ENCODE measurements around the gene FAM120A. TPM values are rescaled to one million over a fixed set of nuclear protein-coding genes. Genes with fewer than 3 reads are reported as not detected.
"Not testable (repeated sequence)": the region's sequence is repeated elsewhere in the genome, so short reads cannot be mapped to it uniquely, and the experiment has no call there.

FAM120A gene
- total RNA-seq, 1 experiment from 2014 or later, result 73.3 TPM

GRCh38 chr9:93434056-93434455 is 17.4 kb upstream of the FAM120A start:
- Histone ChIP-seq H3K36me3 (no peaks in the 10 kb centered on the region), H3K9me3 (replicated peaks) (no peaks in the 10 kb centered on the region), H3K27ac (no peak overlapping the region), H3K27me3 (replicated peaks) (no peaks in the 10 kb centered on the region), H3K4me3 (no peak overlapping the region), H3K4me1 (replicated peaks) (no peaks in the 10 kb centered on the region)
- no peak for DNase-seq (ENCODE audit: low read depth in 1 of 2, low spot score in 2 of 2)

DNA sequence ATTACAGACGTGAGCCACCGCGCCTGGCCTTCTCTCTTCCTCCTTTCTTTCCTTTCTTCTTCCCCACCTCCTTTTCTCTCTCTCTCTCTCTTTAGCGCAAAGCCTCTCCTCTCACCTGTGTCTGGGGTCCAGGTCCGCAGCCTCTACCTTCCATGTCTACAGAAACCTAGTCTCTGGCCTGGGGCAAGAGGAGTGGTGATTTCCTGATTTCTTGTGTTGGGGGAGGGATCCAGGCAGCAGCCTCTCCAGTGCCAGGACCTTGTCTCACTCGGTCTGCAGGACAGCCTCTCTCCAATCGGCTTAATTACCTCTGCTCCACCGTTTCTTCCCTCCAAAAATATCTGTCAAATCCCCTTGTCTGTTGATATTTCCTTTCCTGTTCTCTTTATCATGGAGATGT is 16.1 kb upstream of the FAM120A start:
- Histone ChIP-seq H3K4me1 (replicated peaks) (no peaks in the 10 kb centered on the region), H3K27me3 (replicated peaks) (no peaks in the 10 kb centered on the region), H3K4me3 (no peak overlapping the region), H3K9me3 (replicated peaks) (no peaks in the 10 kb centered on the region), H3K27ac (no peak overlapping the region), H3K36me3 (no peaks in the 10 kb centered on the region)
- no peak for DNase-seq (ENCODE audit: low read depth in 1 of 2, low spot score in 2 of 2)

DNA sequence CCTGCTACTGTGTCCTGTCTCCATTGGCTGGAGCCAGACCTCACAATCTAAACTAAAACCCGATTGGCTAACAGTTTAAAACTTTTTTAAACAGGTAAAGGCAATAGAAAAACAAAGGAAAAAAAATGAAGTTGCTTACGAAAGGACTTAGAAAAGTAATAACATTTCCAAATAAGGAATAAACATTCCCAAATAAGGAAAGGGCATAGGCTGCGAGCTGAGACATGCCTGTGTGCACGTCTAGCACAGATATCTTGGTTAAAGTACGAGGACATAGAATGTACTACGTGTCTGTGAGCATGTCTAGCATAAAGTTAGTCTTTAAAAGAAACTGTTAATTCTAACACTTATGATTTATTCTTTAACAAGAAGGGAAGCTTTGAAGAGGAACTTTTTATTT is 15.3 kb upstream of the FAM120A start:
- no peaks in the 10 kb centered on the region for H3K4me1 ChIP-seq (replicated peaks)

GRCh38 chr9:93436655-93437407 is 14.7 kb upstream of the FAM120A start:
- no peaks in the 10 kb centered on the region for H3K36me3 ChIP-seq
- H3K4me1 ChIP-seq (replicated peaks), result no peaks in the 10 kb centered on the region
- no peaks in the 10 kb centered on the region for H3K9me3 ChIP-seq (replicated peaks)
- no peak overlapping the region for H3K27ac ChIP-seq
- no peak overlapping the region for H3K4me3 ChIP-seq
- no peak for DNase-seq (ENCODE audit: low read depth in 1 of 2, low spot score in 2 of 2)
- H3K27me3 ChIP-seq (replicated peaks), result no peaks in the 10 kb centered on the region

More for the DNA sequence above, 15.3 kb upstream of the FAM120A start:
- H3K27me3 ChIP-seq (replicated peaks), result no peaks in the 10 kb centered on the region
- DNase-seq (ENCODE audit: low read depth in 1 of 2, low spot score in 2 of 2), result no peak
- no peaks in the 10 kb centered on the region for H3K36me3 ChIP-seq
- no peak overlapping the region for H3K4me3 ChIP-seq
- no peaks in the 10 kb centered on the region for H3K9me3 ChIP-seq (replicated peaks)
- no peak overlapping the region for H3K27ac ChIP-seq

GRCh38 chr9:93437996-93438395 is 13.5 kb upstream of the FAM120A start:
- no peaks in the 10 kb centered on the region for H3K27me3 ChIP-seq (replicated peaks)
- no peak for DNase-seq (ENCODE audit: low read depth in 1 of 2, low spot score in 2 of 2)
- H3K36me3 ChIP-seq, result no peaks in the 10 kb centered on the region
- H3K4me3 ChIP-seq, result no peak overlapping the region
- no peak overlapping the region for H3K27ac ChIP-seq
- H3K9me3 ChIP-seq (replicated peaks), result no peaks in the 10 kb centered on the region
- no peaks in the 10 kb centered on the region for H3K4me1 ChIP-seq (replicated peaks)

GRCh38 chr9:93439301-93439700 is 12.2 kb upstream of the FAM120A start:
- not testable (repeated sequence) for H3K36me3 ChIP-seq; H3K27ac ChIP-seq; H3K9me3 ChIP-seq (replicated peaks); H3K27me3 ChIP-seq (replicated peaks); H3K4me1 ChIP-seq (replicated peaks); DNase-seq (ENCODE audit: low read depth in 1 of 2, low spot score in 2 of 2); H3K4me3 ChIP-seq

DNA sequence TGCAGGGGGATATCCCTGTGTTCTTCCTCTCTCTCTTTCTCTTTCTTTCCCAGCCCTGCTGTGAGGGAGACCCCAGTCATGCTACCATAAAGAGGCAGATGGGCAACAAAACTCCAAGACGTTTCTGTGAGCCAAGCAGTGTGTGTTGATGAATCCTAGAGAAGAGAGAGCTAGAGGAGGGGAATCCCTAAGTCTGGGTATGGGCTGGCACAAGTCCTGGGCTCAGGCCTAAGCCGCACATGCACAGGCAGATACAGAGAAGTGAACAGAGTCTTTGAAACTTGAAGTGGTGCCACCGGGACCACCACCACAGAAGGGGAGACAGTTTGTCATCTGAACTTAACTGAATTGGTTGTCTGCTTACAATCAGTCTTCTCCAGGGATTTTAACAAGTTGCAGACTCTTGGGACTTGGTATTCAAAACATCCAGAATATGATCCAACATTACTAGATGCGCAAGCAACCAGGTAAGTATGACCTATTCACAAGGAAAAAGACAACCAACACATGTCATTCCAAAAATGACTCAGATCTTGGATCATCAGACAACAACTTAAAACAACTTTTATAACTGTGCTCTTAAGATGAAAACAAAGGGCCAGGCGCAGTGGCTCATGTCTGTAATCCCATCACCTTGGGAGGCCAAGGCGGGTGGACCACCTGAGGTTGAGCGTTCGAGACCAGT is 10.4 kb upstream of the FAM120A start:
- H3K4me1 ChIP-seq (replicated peaks), result no peaks in the 10 kb centered on the region
- DNase-seq (ENCODE audit: low read depth in 1 of 2, low spot score in 2 of 2), result no peak
- H3K27me3 ChIP-seq (replicated peaks), result no peaks in the 10 kb centered on the region
- no peak overlapping the region for H3K4me3 ChIP-seq
- H3K36me3 ChIP-seq, result peaks cover 1% of the 10 kb centered on the region
- H3K9me3 ChIP-seq (replicated peaks), result no peaks in the 10 kb centered on the region
- no peak overlapping the region for H3K27ac ChIP-seq

GRCh38 chr9:93446073-93446472 is 5.4 kb upstream of the FAM120A start:
- no peak overlapping the region for H3K27ac ChIP-seq
- H3K36me3 ChIP-seq, result peaks cover 43% of the 10 kb centered on the region
- no peak overlapping the region for H3K4me3 ChIP-seq
- no peaks in the 10 kb centered on the region; the same call in 1 of the 2 replicates for H3K9me3 ChIP-seq (replicated peaks)
- H3K27me3 ChIP-seq (replicated peaks), result no peaks in the 10 kb centered on the region
- DNase-seq (ENCODE audit: low read depth in 1 of 2, low spot score in 2 of 2), result no peak
- peaks cover 8% of the 10 kb centered on the region for H3K4me1 ChIP-seq (replicated peaks)

GRCh38 chr9:93447655-93448054 is 3.8 kb upstream of the FAM120A start:
- no peak overlapping the region for H3K4me3 ChIP-seq
- no peaks in the 10 kb centered on the region for H3K27me3 ChIP-seq (replicated peaks)
- no peak overlapping the region for H3K27ac ChIP-seq
- peaks cover 8% of the 10 kb centered on the region for H3K4me1 ChIP-seq (replicated peaks)
- peaks cover 53% of the 10 kb centered on the region for H3K36me3 ChIP-seq
- DNase-seq (ENCODE audit: low read depth in 1 of 2, low spot score in 2 of 2), result no peak
- H3K9me3 ChIP-seq (replicated peaks), result no peaks in the 10 kb centered on the region; the same call in 1 of the 2 replicates

DNA sequence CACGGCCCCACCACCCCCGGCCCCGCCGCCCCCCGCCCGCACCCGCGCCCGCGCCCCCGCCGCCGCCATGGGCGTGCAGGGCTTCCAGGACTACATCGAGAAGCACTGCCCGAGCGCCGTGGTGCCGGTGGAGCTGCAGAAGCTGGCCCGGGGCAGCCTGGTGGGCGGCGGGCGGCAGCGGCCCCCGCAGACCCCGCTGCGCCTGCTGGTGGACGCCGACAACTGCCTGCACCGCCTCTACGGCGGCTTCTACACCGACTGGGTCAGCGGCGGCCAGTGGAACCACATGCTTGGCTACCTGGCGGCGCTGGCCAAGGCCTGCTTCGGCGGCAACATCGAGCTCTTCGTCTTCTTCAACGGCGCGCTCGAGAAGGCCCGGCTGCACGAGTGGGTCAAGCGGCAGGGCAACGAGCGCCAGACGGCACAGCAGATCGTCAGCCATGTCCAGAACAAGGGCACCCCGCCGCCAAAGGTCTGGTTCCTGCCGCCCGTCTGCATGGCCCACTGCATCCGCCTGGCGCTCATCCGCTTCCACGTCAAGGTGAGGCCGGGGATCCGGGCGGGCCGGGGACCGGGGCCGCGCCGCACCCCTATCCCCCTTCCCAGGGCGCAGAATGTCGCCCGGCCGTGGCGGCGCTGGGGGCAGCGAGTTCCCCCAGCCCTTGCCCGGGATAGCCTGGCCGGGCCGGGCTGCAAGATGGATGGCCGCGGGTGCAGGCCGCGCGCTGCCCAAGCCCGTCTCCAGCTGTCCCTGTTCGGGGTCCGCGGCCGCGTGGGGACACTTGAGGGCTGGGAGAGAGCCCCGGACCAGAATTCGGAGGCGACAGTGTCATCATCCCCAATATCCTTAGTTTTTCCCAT is 594 bp downstream of the FAM120A start:
- peak; percentile 51 to 59 for DNase-seq (ENCODE audit: low read depth in 1 of 2, low spot score in 2 of 2)
- Histone ChIP-seq H3K4me3 (peak overlapping the region; percentile 99), H3K36me3 (peaks cover 63% of the 10 kb centered on the region), H3K27me3 (replicated peaks) (no peaks in the 10 kb centered on the region), H3K9me3 (replicated peaks) (no peaks in the 10 kb centered on the region; the same call in 1 of the 2 replicates), H3K27ac (peak overlapping the region; percentile 46), H3K4me1 (replicated peaks) (peaks cover 16% of the 10 kb centered on the region)

- Histone ChIP-seq H3K27ac (no peak overlapping the region), H3K4me1 (replicated peaks) (peaks cover 16% of the 10 kb centered on the region), H3K4me3 (peak overlapping the region; percentile 99), H3K36me3 (peaks cover 57% of the 10 kb centered on the region), H3K9me3 (replicated peaks) (no peaks in the 10 kb centered on the region; the same call in 1 of the 2 replicates), H3K27me3 (replicated peaks) (no peaks in the 10 kb centered on the region)
- DNase-seq (ENCODE audit: low read depth in 1 of 2, low spot score in 2 of 2), result no peak
Observed at GRCh38 chr9:93452710-93453046, 1.2 kb downstream of the FAM120A start.

DNA sequence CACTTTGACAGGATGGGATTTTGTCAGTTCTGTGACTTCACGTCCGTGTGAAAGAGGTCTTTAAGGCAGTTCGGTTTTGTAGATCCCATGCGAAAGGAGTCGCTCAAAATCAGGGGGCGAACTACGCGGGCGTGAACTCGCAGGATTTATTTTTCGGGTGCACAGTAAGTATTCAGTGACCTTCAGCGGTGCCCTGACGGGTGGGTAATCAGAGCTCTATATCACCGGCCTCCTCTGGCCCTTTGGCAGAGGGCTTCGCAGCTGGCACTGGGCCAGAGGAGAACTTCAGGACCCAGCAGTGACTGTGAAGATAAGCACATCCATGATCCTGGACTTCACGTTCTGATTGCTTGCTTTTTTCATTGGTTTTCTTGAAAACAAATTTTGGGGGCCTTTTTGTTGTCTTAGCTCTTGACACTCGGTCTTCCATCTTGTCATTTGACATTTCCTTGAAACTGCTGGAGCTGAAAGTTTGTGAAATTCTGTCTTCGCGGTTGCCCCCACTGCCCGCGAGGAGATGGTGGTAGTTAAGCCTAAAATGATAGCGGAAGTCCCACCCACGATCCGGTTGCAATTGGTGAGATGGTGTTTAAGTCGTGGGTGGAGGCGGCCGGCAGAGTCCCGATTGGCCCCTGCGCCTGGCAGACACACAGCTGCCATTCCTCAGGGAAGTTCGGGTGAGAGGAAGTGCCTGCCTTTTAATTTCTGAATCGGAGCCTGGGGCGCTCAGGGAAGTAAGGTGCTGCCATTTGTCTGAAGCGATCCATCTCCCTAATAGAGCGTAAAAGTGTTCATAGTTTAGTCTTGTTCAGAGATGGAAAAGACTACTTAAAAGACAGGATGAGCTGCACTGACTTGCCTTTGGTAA is 1.8 kb downstream of the FAM120A start, which contains the start of gene FAM120AOS:
TSS of gene FAM120AOS (minus strand) at position 535 of the 868 bp plus-strand sequence. CDS start 872 bp downstream, outside the sequence.
- Histone ChIP-seq H3K27me3 (replicated peaks) (no peaks in the 10 kb centered on the region), H3K9me3 (replicated peaks) (no peaks in the 10 kb centered on the region; the same call in 1 of the 2 replicates), H3K36me3 (peaks cover 51% of the 10 kb centered on the region), H3K4me3 (peak within 1 kb of the TSS; percentile 99), H3K4me1 (replicated peaks) (peaks cover 16% of the 10 kb centered on the region), H3K27ac (peak within 1 kb of the TSS; percentile 46; the same call in 1 of the 2 replicates)
- peak; percentile 85 to 88 for DNase-seq (ENCODE audit: low read depth in 1 of 2, low spot score in 2 of 2)

DNA sequence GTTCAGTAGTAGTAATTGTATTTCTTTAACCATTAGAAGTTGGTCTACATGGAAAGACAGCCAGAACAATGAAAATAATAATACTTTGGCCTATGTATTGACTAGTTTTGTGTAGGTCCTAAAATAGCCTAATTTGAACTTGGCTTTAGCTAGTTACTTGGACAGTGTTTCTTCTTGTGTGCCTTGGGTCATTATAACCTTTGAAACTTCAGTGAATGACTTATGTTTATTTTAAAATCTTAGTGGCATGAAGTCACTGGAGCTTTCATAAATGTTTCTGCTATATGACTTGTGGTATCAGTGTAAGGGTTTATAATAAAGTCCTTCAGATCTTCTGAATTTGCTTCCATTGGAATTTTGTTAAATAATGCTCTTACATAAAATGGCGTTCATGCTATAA is 4.5 kb downstream of the FAM120A start:
- Histone ChIP-seq H3K27me3 (replicated peaks) (no peaks in the 10 kb centered on the region), H3K27ac (no peak overlapping the region), H3K9me3 (replicated peaks) (no peaks in the 10 kb centered on the region; the same call in 1 of the 2 replicates), H3K36me3 (peaks cover 32% of the 10 kb centered on the region), H3K4me3 (no peak overlapping the region), H3K4me1 (replicated peaks) (peaks cover 7% of the 10 kb centered on the region)
- DNase-seq (ENCODE audit: low read depth in 1 of 2, low spot score in 2 of 2), result no peak

Data from SJSA1 (cell line).